Caco-2 (cell line): ENCODE measurements around the gene FLAD1. TPM values are rescaled to one million over a fixed set of nuclear protein-coding genes. Genes with fewer than 3 reads are reported as not detected.

Experiments
- BruUV-seq: library from RNA; stranded (reverse); fragments of 400-500 nt; replicated peaks from 2 replicates; lab custom pipeline; 2021; lab: Mats Ljungman, UMichigan
- CTCF ChIA-PET: fragments of 300-600 bp; sonication (Branson Sonifier 250); formaldehyde crosslinking; loops from one replicate; lab custom pipeline; 2022; ENCODE audit warnings: antibody characterized with exemption; lab: Charles Lee
- POLR2A ChIA-PET: fragments of 300-600 bp; sonication (Branson Sonifier 250); formaldehyde crosslinking; loops from one replicate; lab custom pipeline; 2022; ENCODE audit warnings: antibody characterized with exemption; lab: Charles Lee
- DNase-seq, 2 experiments: peaks; one replicate each; pipeline versions ENCODE4 v3.0.0 to v3.0.0-alpha.2; 2020 to 2022
- H3K27me3 ChIP-seq: replicated peaks from 2 replicates; pipeline ENCODE4 v1.6.0; 2011; ENCODE audit warnings: low read length; ENCODE audit not compliant: control insufficient read depth, insufficient read depth
- H3K36me3 ChIP-seq: 2 replicates; pipeline ENCODE4 v1.5.1; 2011; ENCODE audit warnings: low read length; ENCODE audit not compliant: control insufficient read depth, insufficient read depth
- H3K4me1 ChIP-seq: fragments of 250-450 bp; sonication (Bioruptor Pico); 2 replicates; pipeline ENCODE4 v1.5.1; 2020; ENCODE audit warnings: mild to moderate bottlenecking
- H3K4me3 ChIP-seq: 2 replicates; pipeline ENCODE4 v1.5.1; 2011; ENCODE audit warnings: low read depth, mild to moderate bottlenecking, control low read depth, low read length
- H3K9me3 ChIP-seq: fragments of 250-450 bp; sonication (Bioruptor Pico); 2 replicates; pipeline ENCODE4 v1.5.1; 2020; ENCODE audit warnings: mild to moderate bottlenecking, moderate library complexity
- H3K27ac Mint-ChIP-seq: one replicate; pipeline ENCODE4 v1.8.0; 2022; ENCODE audit warnings: mixed read lengths; ENCODE audit not compliant: unreplicated experiment
- H3K27me3 Mint-ChIP-seq: one replicate; pipeline ENCODE4 v1.8.0; 2022; ENCODE audit warnings: mixed read lengths; ENCODE audit not compliant: insufficient read depth, unreplicated experiment
- H3K36me3 Mint-ChIP-seq: one replicate; pipeline ENCODE4 v1.8.0; 2022; ENCODE audit warnings: mild to moderate bottlenecking, mixed read lengths; ENCODE audit not compliant: insufficient read depth, unreplicated experiment
- H3K4me1 Mint-ChIP-seq: one replicate; pipeline ENCODE4 v1.8.0; 2022; ENCODE audit warnings: low read depth, mixed read lengths; ENCODE audit not compliant: unreplicated experiment
- H3K4me3 Mint-ChIP-seq: one replicate; pipeline ENCODE4 v1.8.0; 2022; ENCODE audit warnings: mild to moderate bottlenecking, moderate library complexity, mixed read lengths; ENCODE audit not compliant: unreplicated experiment
- H3K9me3 Mint-ChIP-seq: one replicate; pipeline ENCODE4 v1.8.0; 2022; ENCODE audit warnings: mixed read lengths; ENCODE audit not compliant: unreplicated experiment
- CTCF ChIP-seq, 2 experiments: fragments of 200-600 bp in 1 of 2; IDR thresholded peaks; 1 replicate in 1 of 2; 2 replicates in 1 of 2; pipeline versions ENCODE4 v1.5.1 to v1.8.0; 2011 to 2022; ENCODE audit warnings: antibody characterized with exemption in 1 of 2, control low read depth in 1 of 2, inconsistent platforms in 1 of 2, low read depth in 1 of 2, low read length in 1 of 2, mild to moderate bottlenecking in 1 of 2, moderate library complexity in 1 of 2; ENCODE audit not compliant: insufficient read depth in 1 of 2, severe bottlenecking in 1 of 2, unreplicated experiment in 1 of 2
- intact Hi-C: fragments of 100-400 bp; cut with micrococcal nuclease; formaldehyde crosslinking; loops from one replicate; pipeline ENCODE4 v1.10.0; 2022; ENCODE audit not compliant: unreplicated experiment
- total RNA-seq: library from RNA; stranded (reverse); gene quantifications from 2 replicates; pipeline ENCODE4 v1.2.3, GENCODE V29; 2022

The FLAD1 gene
- total RNA-seq, 1 experiment from 2014 or later, result 51.3 TPM

DNA sequence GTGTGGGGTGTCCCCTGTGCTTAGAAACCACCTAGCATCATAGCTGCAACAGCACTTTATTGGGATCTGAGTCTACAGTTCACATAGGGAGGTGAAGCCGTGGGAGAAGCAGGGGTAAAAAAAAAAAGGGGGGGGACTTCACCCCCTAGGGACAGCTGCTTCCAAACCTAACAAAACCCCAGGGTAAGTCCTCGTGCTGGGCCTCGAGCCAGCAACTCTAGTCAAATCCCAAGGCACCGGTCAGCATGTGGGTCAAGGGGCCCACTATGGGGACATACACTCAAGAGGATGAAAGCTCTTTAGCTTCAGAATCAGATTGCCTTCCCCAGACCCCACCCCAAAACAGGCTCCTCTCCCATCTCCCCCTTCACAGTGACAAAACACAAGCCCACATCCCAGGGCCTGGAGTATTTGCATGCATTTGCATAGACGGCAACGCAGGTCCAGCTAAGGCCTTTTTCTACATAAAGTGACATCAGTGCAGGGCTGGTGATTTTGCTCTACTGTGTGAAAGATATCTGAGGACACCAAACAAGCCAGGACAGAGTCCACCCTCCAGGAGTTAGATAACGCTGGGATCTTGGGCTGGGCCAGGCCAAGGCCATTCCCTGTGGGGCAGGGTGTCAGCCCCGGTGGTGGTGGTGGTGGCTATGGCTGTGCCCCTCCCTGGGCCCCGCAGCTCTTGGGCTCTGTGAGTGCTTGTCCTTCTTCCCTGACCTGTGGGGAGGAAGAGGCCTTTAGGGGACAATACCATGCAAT is 38.6 kb upstream of the FLAD1 start:
- no peak overlapping the region for H3K4me3 ChIP-seq
- intact Hi-C loops, result loop anchor here (2.0 kb wide), 1 partner anchor 38 kb away; no protein-coding TSS in a partner anchor
- no peaks in the 10 kb centered on the region for H3K9me3 ChIP-seq
- H3K27me3 Mint-ChIP-seq, result no peaks in the 10 kb centered on the region
- H3K4me1 Mint-ChIP-seq, result peaks cover 14% of the 10 kb centered on the region
- no TSS peak for BruUV-seq
- no peaks in the 10 kb centered on the region for H3K36me3 ChIP-seq
- H3K27me3 ChIP-seq, result no peaks in the 10 kb centered on the region
- H3K9me3 Mint-ChIP-seq, result no peaks in the 10 kb centered on the region
- no peak for TF ChIP-seq CTCF (IDR thresholded peaks at IDR 0.05; ENCODE audit: insufficient read depth in 1 of 2, low read depth in 1 of 2, low read length in 1 of 2, severe bottlenecking in 1 of 2, unreplicated experiment in 1 of 2)
- H3K36me3 Mint-ChIP-seq, result no peaks in the 10 kb centered on the region
- ChIA-PET POLR2A (interaction anchor here (0.5 to 1.7 kb wide), 4 partner anchors 28 to 385 kb away, joined by 3 to 7 read pairs (median 5); no protein-coding TSS in a partner anchor), CTCF (interaction anchor here (0.6 to 1.4 kb wide), 7 partner anchors 44 to 246 kb away, joined by 3 to 8 read pairs (median 4); no protein-coding TSS in a partner anchor)
- H3K4me3 Mint-ChIP-seq, result no peak overlapping the region
- no peak overlapping the region for H3K27ac Mint-ChIP-seq
- peak in 1 of 2 experiments; percentile 68 for DNase-seq
- H3K4me1 ChIP-seq, result peaks cover 13% of the 10 kb centered on the region

DNA sequence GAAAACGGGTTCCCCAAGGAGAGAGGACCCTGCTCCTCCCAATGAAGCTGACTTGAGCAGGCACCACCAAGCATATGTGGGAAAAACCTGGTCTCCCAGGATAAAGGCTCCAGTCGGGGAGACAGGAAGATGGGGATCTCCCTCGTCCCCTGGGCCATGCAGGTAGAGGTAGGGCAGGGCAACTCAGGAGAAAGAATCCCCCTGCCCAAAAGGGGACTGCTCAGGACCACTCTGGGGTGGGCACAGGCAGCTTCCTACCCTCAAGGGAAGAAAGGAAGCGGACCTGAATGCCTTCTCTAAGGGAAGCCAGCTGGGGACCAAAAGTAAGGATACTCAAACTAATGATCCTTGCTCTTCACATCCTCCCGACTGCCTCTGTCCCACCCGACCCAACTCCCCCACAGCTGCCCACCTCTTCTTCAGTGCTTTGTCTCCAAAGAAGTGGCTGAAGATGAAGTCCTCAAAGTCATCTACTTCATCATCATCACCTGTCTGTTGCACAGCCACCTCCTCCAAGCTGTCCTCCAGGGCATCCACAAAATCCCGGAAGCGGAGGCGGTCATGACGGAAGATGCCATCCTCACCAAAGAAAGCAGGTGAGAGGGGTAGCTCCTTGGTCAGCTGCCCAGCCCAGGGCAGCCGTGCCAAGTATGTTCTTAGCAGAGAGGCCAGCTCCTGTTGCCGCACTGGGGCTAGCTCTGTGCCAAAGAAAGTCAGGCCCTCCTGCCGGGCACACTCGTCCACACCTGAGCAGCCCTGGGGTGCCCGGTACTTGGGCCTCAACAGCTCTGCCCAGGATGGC is 37.8 kb upstream of the FLAD1 start:
- DNase-seq, result no peak
- no peak overlapping the region for H3K4me3 Mint-ChIP-seq
- Histone ChIP-seq H3K36me3 (no peaks in the 10 kb centered on the region), H3K4me3 (no peak overlapping the region), H3K27me3 (no peaks in the 10 kb centered on the region), H3K4me1 (peaks cover 13% of the 10 kb centered on the region), H3K9me3 (no peaks in the 10 kb centered on the region)
- POLR2A ChIA-PET, result interaction anchor here (0.7 to 1.7 kb wide), 3 partner anchors 27 to 183 kb away, joined by 4 to 7 read pairs (median 4); no protein-coding TSS in a partner anchor
- CTCF ChIA-PET, result interaction anchor here (0.8 to 1.4 kb wide), 2 partner anchors 43 to 72 kb away, joined by 5 read pairs; no protein-coding TSS in a partner anchor
- H3K9me3 Mint-ChIP-seq, result no peaks in the 10 kb centered on the region
- no peak for TF ChIP-seq CTCF (IDR thresholded peaks at IDR 0.05; ENCODE audit: insufficient read depth in 1 of 2, low read depth in 1 of 2, low read length in 1 of 2, severe bottlenecking in 1 of 2, unreplicated experiment in 1 of 2)
- H3K27me3 Mint-ChIP-seq, result no peaks in the 10 kb centered on the region
- intact Hi-C loops, result loop anchor here (2.0 kb wide), 1 partner anchor 39 kb away; no protein-coding TSS in a partner anchor
- no peaks in the 10 kb centered on the region for H3K36me3 Mint-ChIP-seq
- no peak overlapping the region for H3K27ac Mint-ChIP-seq
- peaks cover 14% of the 10 kb centered on the region for H3K4me1 Mint-ChIP-seq
- TSS peak; percentile 57 for BruUV-seq
